Measurements from ENCODE around the gene FFAR2.

The FFAR2 gene

DNA sequence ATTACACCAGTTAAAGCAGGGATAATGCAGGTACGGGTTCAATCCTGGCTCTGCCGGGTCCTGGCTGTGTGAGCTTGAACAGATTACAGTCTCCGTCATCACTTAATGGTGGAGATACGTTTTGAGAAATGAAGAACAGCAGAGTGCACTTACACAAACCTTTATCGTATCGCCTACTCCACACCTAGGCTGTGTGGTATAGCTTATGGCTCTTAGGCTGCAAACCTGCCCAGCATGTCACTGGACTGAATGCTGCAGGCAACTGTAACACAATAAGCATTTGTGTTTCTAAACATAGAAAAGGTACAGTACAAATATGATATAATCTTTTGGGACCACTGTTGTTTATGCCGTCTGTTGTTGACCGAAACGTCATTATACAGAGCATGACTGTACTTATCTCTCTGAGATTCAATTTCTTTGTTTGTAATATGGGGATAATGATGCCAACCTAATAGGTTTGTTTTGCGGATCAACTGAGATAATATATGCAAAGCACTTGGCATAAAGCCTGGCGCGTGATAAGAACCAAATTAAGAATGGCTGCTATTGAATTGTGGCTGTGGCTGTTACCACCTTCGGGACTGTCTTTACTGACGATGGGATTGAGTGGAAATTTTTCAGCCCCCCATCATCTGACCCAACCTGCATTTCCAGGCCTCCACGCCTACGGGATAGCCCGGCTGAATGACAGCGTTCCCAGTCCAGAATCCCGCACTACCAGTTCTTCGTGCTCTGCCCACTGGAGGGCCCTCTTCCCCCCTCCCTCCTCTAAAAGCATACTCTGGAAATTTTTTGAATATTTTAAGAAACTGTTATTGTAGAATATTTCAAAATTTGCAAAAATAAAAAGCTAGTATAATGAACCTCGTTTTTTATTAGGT is 31.0 kb downstream of the FFAR2 start:
- DNase-seq (ENCODE audit: low read depth, low spot score) = no peak
- H3K27ac ChIP-seq = no peak overlapping the region

DNA sequence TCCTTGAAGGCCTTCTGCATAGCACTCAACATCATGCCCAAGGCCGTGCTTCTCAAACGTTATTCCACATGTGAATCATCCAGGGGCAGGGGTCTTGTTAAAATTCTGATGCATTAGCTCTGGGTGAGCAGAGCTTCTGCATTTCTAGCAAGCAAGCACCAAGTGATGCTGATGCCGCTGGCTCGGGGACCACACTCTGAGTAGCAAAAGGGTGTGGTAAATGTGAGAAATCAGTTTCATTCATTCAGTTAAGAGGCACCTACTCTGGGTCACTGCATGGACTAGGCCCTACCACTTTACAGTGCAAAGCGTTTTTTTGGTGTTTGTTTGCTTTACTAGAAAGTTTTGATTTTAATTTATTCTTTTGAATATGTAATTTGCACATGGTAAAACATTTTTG is 35.0 kb downstream of the FFAR2 start:
- DNase-seq (ENCODE audit: low read depth, low spot score) = no peak
- H3K27ac ChIP-seq = no peak overlapping the region

DNA sequence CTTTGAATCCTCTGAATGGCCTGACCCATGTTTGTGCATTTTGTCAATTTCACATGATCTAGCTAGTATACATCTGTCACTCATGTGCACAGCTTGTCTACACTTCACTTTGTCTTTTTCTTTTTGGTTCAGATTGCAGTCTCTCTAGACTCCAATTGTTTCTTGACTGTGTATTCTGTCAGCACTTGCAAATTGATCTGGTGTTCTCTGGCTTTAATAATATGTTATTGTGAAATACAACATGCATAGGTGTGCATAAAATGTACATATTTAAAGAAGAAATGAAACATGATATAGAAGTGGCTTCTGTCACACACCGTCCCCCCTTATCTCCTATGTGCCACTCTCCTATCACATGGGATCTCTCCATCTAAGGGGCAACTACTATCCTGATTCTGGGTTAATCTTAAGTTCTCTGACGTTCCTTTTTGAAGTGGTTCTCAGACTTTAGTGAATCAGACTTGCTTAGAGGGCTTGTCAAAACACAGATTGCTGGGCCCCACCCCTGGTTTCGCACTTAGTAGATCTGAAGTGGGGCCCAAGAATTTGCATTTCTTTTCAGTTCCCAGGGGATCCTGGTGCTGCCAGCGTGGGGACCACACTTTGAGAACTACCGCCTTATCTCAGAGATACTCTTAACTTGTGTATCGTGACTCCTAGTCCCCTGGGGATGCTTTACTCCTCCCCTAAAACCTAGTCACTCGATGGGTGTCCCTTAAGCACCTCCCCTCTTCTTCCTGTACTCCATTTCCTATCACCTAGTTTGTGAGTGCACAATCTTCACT is 36.4 kb downstream of the FFAR2 start:
- no peak for DNase-seq (ENCODE audit: low read depth, low spot score)
- no peak overlapping the region for H3K27ac ChIP-seq

DNA sequence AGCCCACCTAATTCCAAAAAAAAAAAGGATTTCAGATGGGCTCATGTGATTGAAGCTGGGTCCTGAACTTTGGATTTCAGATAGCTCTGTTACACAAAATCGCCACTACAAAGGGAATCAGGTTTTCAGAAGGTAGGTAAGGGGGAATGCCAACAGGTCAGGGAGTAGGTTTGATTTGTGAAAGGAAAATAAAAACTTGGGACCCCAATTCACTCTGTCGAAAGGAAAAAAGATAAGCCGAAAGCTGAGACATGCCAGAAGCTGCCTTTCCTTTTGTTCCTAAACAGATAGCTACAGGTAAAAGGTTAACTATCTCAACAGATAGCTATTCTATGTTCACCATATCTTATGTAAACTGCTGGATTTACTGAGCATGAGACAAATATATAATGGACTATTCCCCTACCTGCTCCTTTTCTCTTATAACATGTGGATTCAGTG is 38.2 kb downstream of the FFAR2 start:
- DNase-seq (ENCODE audit: low read depth, low spot score) = no peak
- H3K27ac ChIP-seq = no peak overlapping the region

DNA sequence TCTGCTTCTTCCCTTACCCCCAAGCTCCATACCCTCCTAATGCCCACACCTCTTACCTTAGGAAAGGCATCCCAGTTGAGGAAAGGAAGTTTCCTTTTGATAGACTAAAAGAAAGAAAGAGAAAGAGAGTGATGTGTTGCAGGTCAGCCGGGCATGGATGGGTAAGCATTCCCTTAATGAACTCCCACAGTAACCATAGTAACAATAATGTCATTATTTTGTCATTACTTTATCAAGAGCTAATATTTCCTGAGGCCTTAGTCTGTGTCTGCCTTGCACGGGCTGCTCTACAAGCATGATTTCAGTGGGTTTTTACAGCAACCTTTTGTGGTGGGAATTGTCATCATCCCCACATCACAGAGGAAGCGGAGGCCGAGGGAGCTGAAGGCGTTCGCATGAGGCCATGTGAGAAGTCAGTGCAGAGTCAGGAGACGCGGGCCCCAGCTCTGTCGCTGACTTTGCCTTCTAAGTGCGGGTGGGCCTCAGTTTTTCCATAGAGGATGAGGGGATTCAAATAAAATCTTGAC is 39.7 kb downstream of the FFAR2 start:
- DNase-seq (ENCODE audit: low read depth, low spot score) = no peak
- H3K27ac ChIP-seq = no peak overlapping the region

DNA sequence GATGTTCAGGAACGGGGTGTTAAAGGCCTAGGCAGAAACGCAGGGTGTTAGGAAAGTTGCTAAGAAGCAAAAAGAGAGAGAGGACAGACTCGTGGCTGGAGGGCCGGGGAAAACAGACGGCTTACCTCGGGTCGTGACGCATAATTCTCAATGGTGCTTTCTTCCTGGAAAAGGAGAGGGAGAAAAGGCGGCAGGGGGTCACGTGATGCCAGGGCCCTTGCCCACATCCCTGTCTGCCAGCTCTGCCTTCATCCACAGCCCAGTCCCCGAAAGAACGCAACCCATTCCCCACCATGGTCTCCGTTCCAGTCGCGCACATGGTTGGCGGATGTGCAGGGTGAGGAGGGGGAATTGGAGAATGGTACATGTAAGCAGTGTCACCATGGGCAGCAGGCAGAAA is 40.6 kb downstream of the FFAR2 start:
- H3K27ac ChIP-seq = no peak overlapping the region
- no peak for DNase-seq (ENCODE audit: low read depth, low spot score)

DNA sequence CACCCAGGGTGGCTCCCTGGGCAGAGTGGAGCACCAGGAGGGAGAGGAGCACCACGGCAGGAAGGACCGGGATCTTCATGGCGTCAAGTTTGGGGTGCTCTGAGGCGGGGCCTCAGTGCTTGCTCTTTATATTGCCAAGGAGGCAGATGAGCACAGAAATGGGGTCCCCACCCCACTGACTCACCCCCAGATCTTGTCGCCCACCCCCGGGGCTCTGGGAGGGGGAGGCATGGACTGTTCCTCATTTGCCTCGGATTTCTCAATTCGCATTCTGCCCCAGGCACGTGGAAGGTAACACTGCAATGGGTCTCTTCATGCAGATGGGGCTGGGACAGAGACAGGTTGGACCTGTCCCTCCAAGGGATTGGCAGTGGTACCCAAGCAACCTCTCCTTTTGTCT is 42.3 kb downstream of the FFAR2 start, which contains the start of gene KRTDAP:
Gene KRTDAP (minus strand): TSS at position 101 of the 400 bp plus-strand sequence. CDS start 22 bp downstream, at position 79.
- no peak for DNase-seq (ENCODE audit: low read depth, low spot score)
- H3K27ac ChIP-seq = no peak within 1 kb of the TSS

DNA sequence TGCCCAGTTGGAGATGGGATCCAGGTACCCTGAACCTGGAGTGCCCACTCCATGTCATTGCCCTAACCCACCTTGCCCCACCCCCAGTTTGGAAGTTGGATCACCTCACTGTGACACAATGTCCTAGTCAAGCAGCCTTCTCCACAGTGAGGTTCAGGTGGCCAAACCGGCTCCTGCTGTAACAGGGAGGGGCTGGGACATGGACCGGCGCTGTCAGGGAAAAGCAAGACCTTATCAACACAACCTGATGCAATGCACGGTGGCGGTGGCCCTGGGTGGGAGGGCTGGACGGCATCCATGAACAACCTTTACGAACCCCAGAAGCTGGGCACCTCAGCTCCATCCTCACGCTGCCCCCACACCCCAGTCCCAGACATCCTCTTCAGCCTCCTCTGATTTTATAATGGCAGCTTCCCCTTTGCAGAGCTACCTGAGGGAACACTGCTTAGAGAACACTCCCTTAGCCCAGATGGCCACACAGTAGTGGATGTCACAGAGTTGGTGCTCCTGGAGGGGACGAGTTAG is 43.8 kb downstream of the FFAR2 start:
- no peak for DNase-seq (ENCODE audit: low read depth, low spot score)
- no peak overlapping the region for H3K27ac ChIP-seq

DNA sequence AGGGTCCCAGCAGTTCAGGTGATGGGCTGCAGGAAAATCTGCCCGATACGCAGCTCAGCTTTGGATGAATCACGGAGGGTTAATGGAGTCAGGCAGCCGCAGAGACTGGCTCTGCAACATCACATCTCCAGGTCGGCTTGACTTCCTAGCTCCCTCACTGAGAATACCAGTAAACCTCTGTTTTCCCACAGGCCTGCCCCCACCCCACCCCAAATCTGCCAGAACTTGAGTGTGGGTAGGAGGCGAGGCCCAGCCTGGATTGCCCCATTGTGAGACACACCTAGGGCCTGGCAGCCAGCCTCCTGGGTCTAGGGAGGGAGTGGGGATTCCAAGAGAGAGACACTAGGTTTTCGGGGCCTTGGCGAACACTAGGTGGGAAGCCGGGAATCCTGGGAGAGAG is 45.9 kb downstream of the FFAR2 start:
- DNase-seq (ENCODE audit: low read depth, low spot score) = no peak
- no peak overlapping the region for H3K27ac ChIP-seq

DNA sequence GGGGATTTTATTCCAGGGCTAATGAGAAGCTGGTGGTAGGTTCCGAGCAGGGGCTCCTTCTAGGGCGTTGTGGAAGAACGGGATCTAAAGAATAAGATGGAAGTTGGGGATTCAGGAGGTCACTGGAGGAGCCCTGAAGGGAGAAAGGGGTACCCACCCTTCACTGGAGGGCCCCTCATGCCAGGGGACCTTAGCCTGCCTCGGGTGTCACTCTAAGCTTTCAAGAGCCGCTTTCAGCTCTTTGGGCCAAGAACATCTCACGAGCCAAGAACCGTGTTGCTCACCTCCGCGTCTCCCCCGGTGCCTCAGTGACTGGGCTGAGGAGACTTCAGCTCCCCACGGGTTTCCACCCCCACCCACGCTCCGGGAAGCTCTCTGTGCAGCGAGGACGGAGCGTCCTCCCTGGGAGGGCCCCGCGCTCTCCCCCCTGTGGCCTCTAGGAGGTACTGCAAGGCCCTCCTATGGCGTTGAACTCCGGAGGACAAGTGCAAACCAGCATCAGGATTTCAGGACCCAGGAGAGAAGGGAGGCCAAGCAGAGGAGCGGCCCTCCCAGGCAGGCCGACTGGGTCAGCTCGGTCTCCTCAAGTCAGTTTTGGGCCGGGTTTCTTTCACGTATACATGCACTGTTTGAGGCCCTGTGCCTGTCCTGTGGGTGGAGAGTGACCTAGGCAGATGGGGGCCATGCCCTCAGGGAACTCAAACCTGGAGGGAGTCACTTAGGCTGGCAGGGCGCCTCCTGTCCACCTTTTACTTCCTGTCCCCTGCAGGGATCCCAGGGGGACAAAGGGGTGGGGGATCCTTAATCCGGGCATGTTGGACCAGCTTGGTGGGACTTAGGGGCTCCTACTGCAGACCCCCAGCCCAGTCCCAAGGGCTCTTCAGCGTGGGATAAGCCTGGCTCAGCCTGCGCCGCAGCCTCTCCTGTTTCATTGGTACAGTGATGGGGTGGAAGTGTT is 47.3 kb downstream of the FFAR2 start:
- no peak overlapping the region for H3K27ac ChIP-seq
- no peak for DNase-seq (ENCODE audit: low read depth, low spot score)

DNA sequence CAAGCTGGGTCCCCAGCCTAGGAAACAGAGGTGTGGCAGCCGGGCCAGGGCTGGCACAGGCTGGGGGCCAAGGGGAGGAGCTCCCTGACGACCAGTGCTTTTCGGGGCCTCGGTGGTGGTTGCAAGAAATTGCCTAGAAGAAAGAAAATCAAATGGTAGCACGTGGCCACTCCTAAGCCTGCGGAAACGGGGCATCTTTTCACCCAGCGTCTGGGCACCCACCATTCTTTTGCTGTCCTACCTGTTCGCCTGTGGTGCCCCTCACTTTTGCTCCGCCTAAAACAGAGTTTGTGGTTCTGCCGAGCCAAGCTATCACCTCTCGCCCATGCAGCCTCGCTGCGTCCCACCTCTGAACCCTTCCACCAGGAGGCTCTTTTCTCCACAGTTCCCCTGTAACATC is 49.3 kb downstream of the FFAR2 start:
- no peak overlapping the region for H3K27ac ChIP-seq
- DNase-seq (ENCODE audit: low read depth, low spot score) = no peak

DNA sequence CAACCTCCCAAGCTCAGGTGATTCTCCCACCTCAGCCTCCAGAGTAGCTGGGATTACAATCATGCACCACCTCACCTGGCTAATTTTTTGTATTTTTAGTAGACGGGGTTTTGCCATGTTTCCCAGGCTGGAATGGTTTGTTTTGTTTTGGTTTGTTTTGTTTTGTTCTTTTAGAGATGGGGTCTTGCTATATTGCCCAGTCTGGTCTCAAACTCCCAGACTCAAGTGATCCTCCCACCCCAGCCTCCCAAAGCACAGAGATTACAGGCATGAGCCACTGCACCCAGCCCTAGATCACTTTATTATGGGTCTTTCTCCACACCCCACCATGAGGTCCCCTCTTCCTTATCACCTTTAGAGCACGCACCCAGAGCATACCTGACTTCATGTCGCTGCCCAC is 50.2 kb downstream of the FFAR2 start:
- H3K27ac ChIP-seq = no peak overlapping the region
- DNase-seq (ENCODE audit: low read depth, low spot score) = no peak

DNA sequence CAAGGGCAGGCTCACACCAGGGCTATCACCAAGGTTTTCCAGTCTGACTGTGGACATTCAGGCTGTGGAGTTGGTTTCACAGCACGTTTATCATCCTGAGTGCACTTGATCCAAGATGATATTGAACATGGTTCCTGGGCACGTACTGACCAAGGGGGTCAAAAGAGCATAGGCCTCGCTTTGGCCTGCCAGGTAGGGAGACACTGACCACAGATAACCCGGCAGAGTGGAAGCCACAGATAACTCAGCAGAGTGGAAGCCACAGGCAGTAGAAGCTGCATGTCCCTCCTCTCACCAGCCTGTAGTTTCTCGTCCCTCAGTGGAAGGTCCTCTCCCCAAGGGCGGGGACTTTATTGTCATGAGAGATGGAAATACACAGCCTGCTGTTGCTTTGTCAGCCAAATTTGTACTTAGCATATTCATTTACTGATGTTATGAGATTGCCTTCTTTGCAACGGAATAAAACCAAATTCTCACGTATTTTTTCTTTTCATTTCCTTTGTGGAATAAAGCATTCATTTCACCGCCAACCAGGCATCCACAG is 51.0 kb downstream of the FFAR2 start:
- no peak for DNase-seq (ENCODE audit: low read depth, low spot score)
- H3K27ac ChIP-seq = no peak overlapping the region

DNA sequence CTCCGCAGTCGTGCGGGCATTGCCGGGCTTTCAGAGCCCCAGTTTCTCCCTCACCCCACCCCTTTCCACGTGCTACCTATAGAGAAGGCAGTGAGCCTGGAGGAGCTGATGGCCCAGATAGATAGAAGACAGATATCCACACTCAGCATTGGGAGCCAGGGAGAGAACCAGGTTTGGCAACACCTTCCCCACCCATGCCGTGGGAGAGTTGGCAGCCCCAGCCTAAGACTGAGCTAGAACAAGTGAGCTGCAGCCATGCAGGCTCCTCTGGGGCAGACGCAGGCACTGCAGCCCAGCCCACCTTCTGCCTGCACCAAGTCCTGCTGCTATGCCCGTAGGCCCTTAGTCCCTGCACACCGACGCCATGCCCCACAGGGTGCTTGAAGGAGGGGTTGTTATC is 52.6 kb downstream of the FFAR2 start:
- DNase-seq (ENCODE audit: low read depth, low spot score) = no peak

More for the DNA sequence above, 52.6 kb downstream of the FFAR2 start:
- no peak overlapping the region for H3K27ac ChIP-seq

All from epithelial cell of prostate (primary cell).